T-helper 2 cell treated with Interferon-gamma antibody and Interleukin-4, amounts not matched to agents 100 ng/mL and 5 ng/mL, for 36 hours (primary cell): ENCODE measurements around the gene SLC25A28. TPM values are rescaled to one million over a fixed set of nuclear protein-coding genes. Genes with fewer than 3 reads are reported as not detected.

ENCODE experiments used
- intact Hi-C: fragments of 100-400 bp; cut with micrococcal nuclease; formaldehyde crosslinking; loops from one replicate; pipeline ENCODE4 v1.15.1; 2023
- total RNA-seq: library from RNA; stranded (reverse); gene quantifications from 2 replicates; pipeline ENCODE4 v1.2.3, GENCODE V29; 2022

SLC25A28 gene
- total RNA-seq, 1 donor from 2014 or later = 53.1 TPM

- intact Hi-C loops = no loop called here
Measured at GRCh38 chr10:99595236-99595635, 25.0 kb downstream of the SLC25A28 start.

- intact Hi-C loops = no loop called here
Measured at GRCh38 chr10:99593312-99593711, 26.9 kb downstream of the SLC25A28 start.

DNA sequence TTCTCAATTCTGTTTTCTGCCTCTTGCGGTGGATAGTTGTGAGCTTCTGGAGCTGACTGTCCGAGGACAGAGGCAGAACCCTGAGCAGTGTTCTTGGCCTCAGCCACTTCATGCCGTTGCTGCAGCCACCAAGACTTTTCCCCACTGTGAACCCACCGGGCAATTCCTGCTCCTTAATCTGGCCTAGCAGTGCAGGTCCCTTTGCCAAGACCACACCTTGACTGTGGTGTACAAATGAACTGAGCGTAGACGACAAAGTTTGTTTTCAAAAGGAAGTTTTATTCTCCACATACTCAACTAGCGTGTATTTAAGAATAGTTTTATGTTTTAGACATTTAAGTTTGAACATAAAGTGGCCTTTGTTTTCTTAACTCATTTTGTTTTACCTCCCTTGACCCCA lies 29.4 kb downstream of the SLC25A28 start:
- intact Hi-C loops = no loop called here

GRCh38 chr10:99583687-99584086 lies 36.6 kb downstream of the SLC25A28 start:
- intact Hi-C loops = no loop called here

GRCh38 chr10:99582255-99582770 lies 37.9 kb downstream of the SLC25A28 start:
- intact Hi-C loops = no loop called here

GRCh38 chr10:99579971-99580370 lies 40.3 kb downstream of the SLC25A28 start:
- intact Hi-C loops = no loop called here

GRCh38 chr10:99573790-99574189 lies 46.4 kb downstream of the SLC25A28 start:
- intact Hi-C loops = no loop called here

GRCh38 chr10:99571816-99572215 lies 48.4 kb downstream of the SLC25A28 start:
- intact Hi-C loops = no loop called here

DNA sequence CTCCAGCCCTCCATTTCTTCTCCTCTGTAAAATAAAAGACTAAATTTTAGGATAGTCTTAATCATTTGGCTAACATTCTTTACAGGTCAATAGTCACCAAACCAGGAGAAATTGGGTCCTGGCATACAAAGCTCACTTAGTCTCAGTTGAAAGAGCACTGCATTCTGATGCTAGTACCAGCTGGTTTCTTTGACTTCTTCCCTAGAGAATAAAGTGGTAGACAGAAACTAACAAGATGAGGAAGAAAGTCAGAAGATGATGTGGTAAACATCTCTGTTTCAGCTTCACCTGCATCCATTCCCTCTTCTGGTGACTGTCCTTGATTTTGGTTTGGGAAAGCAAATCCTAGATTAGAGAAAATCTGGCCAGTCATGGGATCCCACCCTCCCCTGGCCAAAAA lies 50.3 kb downstream of the SLC25A28 start:
- intact Hi-C loops = no loop called here

GRCh38 chr10:99569253-99569939 lies 50.8 kb downstream of the SLC25A28 start:
- intact Hi-C loops = no loop called here

DNA sequence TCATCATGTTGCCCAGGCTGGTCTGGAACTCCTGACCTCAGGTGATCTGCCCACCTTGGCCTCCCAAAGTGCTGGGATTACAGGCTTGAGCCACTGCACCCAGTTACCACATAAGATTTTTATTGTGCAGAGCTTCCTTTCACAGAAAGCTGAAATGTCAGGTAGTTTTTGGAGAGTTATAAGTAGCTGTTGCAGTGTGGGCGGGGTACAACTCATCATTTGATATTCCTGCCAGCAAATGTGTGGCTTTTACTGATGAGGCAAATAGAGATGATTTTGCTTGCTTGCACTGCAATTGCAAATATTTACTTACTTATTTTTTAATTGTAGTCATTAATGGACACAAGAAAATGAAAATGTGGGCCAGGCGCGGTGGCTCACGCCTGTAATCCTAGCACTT lies 55.1 kb downstream of the SLC25A28 start:
- intact Hi-C loops = no loop called here

- intact Hi-C loops = no loop called here
Measured at GRCh38 chr10:99564361-99564760, 55.9 kb downstream of the SLC25A28 start.

DNA sequence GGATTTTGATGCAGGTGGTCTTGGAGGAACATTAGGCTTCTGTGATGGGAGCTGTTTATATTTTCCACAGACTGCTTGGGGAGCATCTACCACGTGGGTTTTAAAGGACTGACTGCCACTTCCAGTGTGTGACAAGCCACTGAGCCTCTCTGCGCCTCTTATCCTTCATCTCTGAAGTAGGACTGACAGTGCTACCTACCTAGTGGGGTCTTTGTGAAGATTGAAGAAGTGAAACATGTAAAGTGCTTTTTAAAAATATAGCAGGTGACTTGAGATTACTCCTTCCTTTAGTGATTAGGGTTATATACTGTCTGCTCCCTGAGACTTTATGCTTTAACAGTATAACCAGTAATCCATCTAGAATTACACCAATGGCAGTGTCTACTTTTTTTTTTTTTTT lies 57.6 kb downstream of the SLC25A28 start:
- intact Hi-C loops = no loop called here

Other genes with a start within 250 kb of the SLC25A28 start
- gene GOT1, start 189.8 kb downstream of the SLC25A28 start, total RNA-seq = 23.3 and 26.7 TPM in 2 replicates
- gene NKX2-3, start 87.5 kb downstream of the SLC25A28 start, total RNA-seq = not detected in 2 replicates
- 7.9 and 8.3 TPM in 2 replicates for gene ENTPD7, start 39.1 kb upstream of the SLC25A28 start, total RNA-seq
- 38.3 and 40.6 TPM in 2 replicates for gene COX15, start 111.7 kb upstream of the SLC25A28 start, total RNA-seq
- 21.3 and 21.7 TPM in 2 replicates for gene CUTC, start 111.8 kb upstream of the SLC25A28 start, total RNA-seq
- gene ABCC2, start 162.2 kb upstream of the SLC25A28 start, total RNA-seq = 0.73 and 1.3 TPM in 2 replicates